HEK293 (cell line): ENCODE results near the gene MAP3K13.

Source experiments
- GFI1B ChIP-seq: fragments of 450-650 bp; formaldehyde crosslinking; IDR thresholded peaks from 2 replicates; pipeline ENCODE4 v1.5.1; 2016; ENCODE audit warnings: missing biosample characterization, missing genetic modification characterization
- GLI2 ChIP-seq: fragments of 450-650 bp; formaldehyde crosslinking; IDR thresholded peaks from 2 replicates; pipeline ENCODE4; 2017; ENCODE audit warnings: missing biosample characterization, missing genetic modification characterization, low read depth, borderline replicate concordance
- GLI4 ChIP-seq: fragments of 450-650 bp; formaldehyde crosslinking; IDR thresholded peaks from 2 replicates; pipeline ENCODE4 v1.5.1; 2016; ENCODE audit warnings: missing biosample characterization, missing genetic modification characterization
- KLF8 ChIP-seq: fragments of 450-650 bp; formaldehyde crosslinking; IDR thresholded peaks from 2 replicates; pipeline ENCODE4 v1.5.1; 2016; ENCODE audit warnings: missing biosample characterization, missing genetic modification characterization
- PBX3 ChIP-seq: sonication (generic); formaldehyde crosslinking; IDR thresholded peaks from 2 replicates; pipeline ENCODE4 v1.8.1; 2022; ENCODE audit warnings: mild to moderate bottlenecking, moderate library complexity, missing genetic modification reagents
- SALL2 ChIP-seq: fragments of 450-650 bp; formaldehyde crosslinking; IDR thresholded peaks from 2 replicates; pipeline ENCODE4 v1.5.0; 2017; ENCODE audit warnings: missing biosample characterization, mild to moderate bottlenecking, missing genetic modification characterization, borderline replicate concordance
- SP2 ChIP-seq: fragments of 450-650 bp; formaldehyde crosslinking; IDR thresholded peaks from 2 replicates; pipeline ENCODE4 v1.5.1; 2016; ENCODE audit warnings: missing biosample characterization, missing genetic modification characterization
- ZBTB10 ChIP-seq: fragments of 450-650 bp; formaldehyde crosslinking; IDR thresholded peaks from 2 replicates; pipeline ENCODE4 v1.5.1; 2016; ENCODE audit warnings: missing biosample characterization, missing genetic modification characterization
- ZBTB17 ChIP-seq: fragments of 450-650 bp; formaldehyde crosslinking; IDR thresholded peaks from 2 replicates; pipeline ENCODE4 v1.5.1; 2016; ENCODE audit warnings: missing biosample characterization, missing genetic modification characterization
- ZFP3 ChIP-seq: fragments of 450-650 bp; formaldehyde crosslinking; IDR thresholded peaks from 2 replicates; pipeline ENCODE4 v1.5.1; 2016; ENCODE audit warnings: low read depth, missing biosample characterization, missing genetic modification characterization
- ZNF10 ChIP-seq: fragments of 450-650 bp; formaldehyde crosslinking; IDR thresholded peaks from 2 replicates; pipeline ENCODE4 v1.5.1; 2017; ENCODE audit warnings: missing biosample characterization, missing genetic modification characterization
- ZNF114 ChIP-seq: fragments of 450-650 bp; formaldehyde crosslinking; IDR thresholded peaks from 2 replicates; pipeline ENCODE4 v1.5.0; 2017; ENCODE audit warnings: missing biosample characterization, missing genetic modification characterization
- ZNF18 ChIP-seq: fragments of 450-650 bp; formaldehyde crosslinking; IDR thresholded peaks from 2 replicates; pipeline ENCODE4 v1.5.1; 2016; ENCODE audit warnings: missing biosample characterization, missing genetic modification characterization
- ZNF2 ChIP-seq: fragments of 450-650 bp; formaldehyde crosslinking; IDR thresholded peaks from 2 replicates; pipeline ENCODE4 v1.5.1; 2016; ENCODE audit warnings: missing biosample characterization, missing genetic modification characterization
- ZNF223 ChIP-seq: fragments of 450-650 bp; formaldehyde crosslinking; IDR thresholded peaks from 2 replicates; pipeline ENCODE4 v1.5.1; 2016; ENCODE audit warnings: missing biosample characterization, missing genetic modification characterization
- ZNF239 ChIP-seq: fragments of 450-650 bp; formaldehyde crosslinking; IDR thresholded peaks from 2 replicates; pipeline ENCODE4 v1.5.1; 2016; ENCODE audit warnings: missing biosample characterization, missing genetic modification characterization
- ZNF37A ChIP-seq: fragments of 450-650 bp; IDR thresholded peaks from 2 replicates; pipeline ENCODE4 v1.5.1; 2018; ENCODE audit warnings: missing biosample characterization, missing genetic modification characterization
- ZNF391 ChIP-seq: fragments of 450-650 bp; formaldehyde crosslinking; IDR thresholded peaks from 2 replicates; pipeline ENCODE4 v1.5.1; 2016; ENCODE audit warnings: low read depth, missing biosample characterization, missing genetic modification characterization, borderline replicate concordance
- ZNF394 ChIP-seq: fragments of 450-650 bp; formaldehyde crosslinking; IDR thresholded peaks from 2 replicates; pipeline ENCODE4 v1.5.1; 2016; ENCODE audit warnings: missing biosample characterization, missing genetic modification characterization, mild to moderate bottlenecking, moderate library complexity, borderline replicate concordance
- ZNF404 ChIP-seq: fragments of 450-650 bp; formaldehyde crosslinking; IDR thresholded peaks from 2 replicates; pipeline ENCODE4 v1.5.1; 2017; ENCODE audit warnings: missing biosample characterization, missing genetic modification characterization
- ZNF488 ChIP-seq: fragments of 450-650 bp; formaldehyde crosslinking; IDR thresholded peaks from 2 replicates; pipeline ENCODE4 v1.5.1; 2016; ENCODE audit warnings: missing biosample characterization, missing genetic modification characterization
- ZNF501 ChIP-seq: fragments of 450-650 bp; formaldehyde crosslinking; IDR thresholded peaks from 2 replicates; pipeline ENCODE4 v1.5.1; 2016; ENCODE audit warnings: missing biosample characterization, missing genetic modification characterization
- ZNF513 ChIP-seq: fragments of 450-650 bp; IDR thresholded peaks from 2 replicates; pipeline ENCODE4 v1.5.1; 2018; ENCODE audit warnings: missing biosample characterization, missing genetic modification characterization
- ZNF521 ChIP-seq: fragments of 450-650 bp; formaldehyde crosslinking; IDR thresholded peaks from 2 replicates; pipeline ENCODE4 v1.5.1; 2017; ENCODE audit warnings: missing biosample characterization, mild to moderate bottlenecking, missing genetic modification characterization
- ZNF530 ChIP-seq: fragments of 450-650 bp; formaldehyde crosslinking; IDR thresholded peaks from 2 replicates; pipeline ENCODE4 v1.5.1; 2016; ENCODE audit warnings: low read depth, missing biosample characterization, missing genetic modification characterization
- ZNF548 ChIP-seq: fragments of 450-650 bp; formaldehyde crosslinking; IDR thresholded peaks from 2 replicates; pipeline ENCODE4 v1.5.1; 2016; ENCODE audit warnings: missing biosample characterization, missing genetic modification characterization
- ZNF555 ChIP-seq: fragments of 450-650 bp; formaldehyde crosslinking; conservative IDR thresholded peaks from 2 replicates; pipeline ENCODE4 v1.5.1; 2017; ENCODE audit warnings: missing biosample characterization, mild to moderate bottlenecking, missing genetic modification characterization, inconsistent platforms
- ZNF561 ChIP-seq: fragments of 450-650 bp; IDR thresholded peaks from 2 replicates; pipeline ENCODE4 v1.5.1; 2018; ENCODE audit warnings: missing biosample characterization, missing genetic modification characterization, borderline replicate concordance
- ZNF626 ChIP-seq: fragments of 450-650 bp; sonication (Bioruptor Pico); formaldehyde crosslinking; IDR thresholded peaks from 2 replicates; pipeline ENCODE4 v1.5.1; 2018; ENCODE audit warnings: missing biosample characterization, missing genetic modification characterization, inconsistent platforms
- ZNF785 ChIP-seq: fragments of 450-650 bp; formaldehyde crosslinking; IDR thresholded peaks from 2 replicates; pipeline ENCODE4 v1.5.1; 2016; ENCODE audit warnings: missing biosample characterization, missing genetic modification characterization
- ZNF791 ChIP-seq: fragments of 450-650 bp; formaldehyde crosslinking; IDR thresholded peaks from 2 replicates; pipeline ENCODE4 v1.5.1; 2016; ENCODE audit warnings: missing biosample characterization, missing genetic modification characterization
- ZSCAN4 ChIP-seq: fragments of 450-650 bp; formaldehyde crosslinking; IDR thresholded peaks from 2 replicates; pipeline ENCODE4 v1.5.1; 2017; ENCODE audit warnings: missing biosample characterization, missing genetic modification characterization

MAP3K13 gene

GRCh38 chr3:185537369-185537970, 174.5 kb downstream of the MAP3K13 start (continued):
- TF ChIP-seq ZNF223 (tag by site-specific recombination) (no peak), KLF8 (tag by site-specific recombination) (peak; percentile 82), ZNF513 (tag by site-specific recombination) (no peak), ZNF548 (tag by site-specific recombination) (no peak), ZBTB10 (tag by site-specific recombination) (peak; percentile 63), ZBTB17 (tag by site-specific recombination) (peak; percentile 91), ZNF785 (tag by site-specific recombination) (no peak), ZSCAN4 (peak; percentile 19; the same call in 1 of the 2 replicates), ZNF391 (tag by site-specific recombination) (0 out of 2 replicates have a peak, but pooled peaks have one; percentile 38), ZNF404 (no peak), ZNF2 (tag by site-specific recombination) (peak; percentile 67; the same call in 1 of the 2 replicates), GLI4 (tag by site-specific recombination) (no peak), ZNF394 (tag by site-specific recombination) (peak; percentile 59; the same call in 1 of the 2 replicates), ZNF521 (tag by site-specific recombination) (no peak), ZNF114 (tag by site-specific recombination) (no peak), SP2 (peak; percentile 30), PBX3 (no peak), ZNF488 (tag by site-specific recombination) (no peak), ZNF10 (tag by site-specific recombination) (no peak), ZNF18 (tag by site-specific recombination) (no peak), ZNF555 (tag by site-specific recombination) (no peak), ZFP3 (tag by site-specific recombination) (no peak), SALL2 (tag by site-specific recombination) (no peak), ZNF501 (tag by site-specific recombination) (0 out of 2 replicates have a peak, but pooled peaks have one; percentile 28), ZNF626 (tag by site-specific recombination) (no peak), ZNF791 (no peak), GLI2 (tag by site-specific recombination) (no peak), GFI1B (tag by site-specific recombination) (peak; percentile 71), ZNF561 (tag by site-specific recombination) (0 out of 2 replicates have a peak, but pooled peaks have one; percentile 29), ZNF239 (no peak), ZNF37A (tag by site-specific recombination) (no peak), ZNF530 (tag by site-specific recombination) (no peak)
